NT2/D1 (cell line): ENCODE data around the gene DSCAML1.

ENCODE experiments used
- SUZ12 ChIP-seq: IDR thresholded peaks from 2 replicates; pipeline ENCODE4 v1.6.1; 2011; ENCODE audit not compliant: insufficient read length, insufficient read depth; ENCODE audit errors: extremely low read depth
- YY1 ChIP-seq: IDR thresholded peaks from 2 replicates; pipeline ENCODE4 v1.6.1; 2011; ENCODE audit not compliant: insufficient read length, insufficient read depth
- ZNF274 ChIP-seq: IDR thresholded peaks from 2 replicates; pipeline ENCODE4 v1.6.1; 2011; ENCODE audit warnings: mild to moderate bottlenecking, low read depth, low read length

DNA sequence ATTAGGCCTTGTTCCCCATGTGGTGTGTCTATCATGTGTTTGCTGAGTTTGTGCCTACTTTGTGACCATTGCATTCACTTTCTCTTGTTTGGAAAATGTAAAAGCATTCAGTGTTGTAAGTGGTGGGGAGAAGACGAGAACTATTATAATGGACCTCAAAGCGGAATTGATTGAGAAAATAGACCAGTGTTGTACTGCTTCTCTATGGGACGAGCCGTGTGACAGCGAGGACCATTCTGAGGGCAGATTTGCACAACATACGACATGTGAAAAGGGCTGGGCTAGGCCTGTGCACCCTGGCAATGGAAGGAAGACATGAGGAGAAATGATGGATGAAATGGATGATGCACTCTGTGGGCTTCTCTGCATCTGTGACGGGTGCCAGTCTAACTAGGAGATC, 233.5 kb downstream of the DSCAML1 start:
- TF ChIP-seq SUZ12 (no peak), ZNF274 (no peak), YY1 (no peak)
